ENCODE measurements around the gene LCE1F.

Gene LCE1F

GRCh38 chr1:152777510-152778137 is 2.7 kb downstream of the LCE1F start:
- DNase-seq: no peak

- DNase-seq: no peak
Observed at GRCh38 chr1:152783095-152783494, 8.2 kb downstream of the LCE1F start.

GRCh38 chr1:152786077-152786476 is 11.1 kb downstream of the LCE1F start, which contains the start of gene LCE1E:
LCE1E (plus strand) TSS chr1:152786257; CDS start chr1:152787300, 1,043 bp downstream.
- DNase-seq: no peak

- no peak for DNase-seq
Observed at GRCh38 chr1:152795686-152796085, 20.7 kb downstream of the LCE1F start.

- DNase-seq: no peak
Observed at GRCh38 chr1:152796421-152796820, 21.5 kb downstream of the LCE1F start, which contains the start of gene LCE1D. LCE1D (plus strand) TSS chr1:152796721; CDS start chr1:152797795, 1,074 bp downstream.

GRCh38 chr1:152801333-152801732 is 26.4 kb downstream of the LCE1F start:
- no peak for DNase-seq

GRCh38 chr1:152806576-152806975 is 31.6 kb downstream of the LCE1F start, which contains the start of gene LCE1C:
LCE1C (minus strand) TSS chr1:152806651; CDS start chr1:152805478, 1,173 bp downstream.
- no peak for DNase-seq

GRCh38 chr1:152811050-152811449 is 36.1 kb downstream of the LCE1F start:
- no peak for DNase-seq

GRCh38 chr1:152811671-152812070 is 36.7 kb downstream of the LCE1F start, which contains the start of gene LCE1B:
LCE1B (plus strand) TSS chr1:152811971; CDS start chr1:152812447, 476 bp downstream.
- no peak for DNase-seq

GRCh38 chr1:152817309-152817708 is 42.4 kb downstream of the LCE1F start:
- no peak for DNase-seq

GRCh38 chr1:152823294-152823693 is 48.4 kb downstream of the LCE1F start:
- DNase-seq: no peak

- no peak for DNase-seq
Observed at GRCh38 chr1:152824964-152825363, 50.0 kb downstream of the LCE1F start.

Data from amniotic stem cell (primary cell).